Body of pancreas (tissue), 4 donors: ENCODE results near the gene OR51A2.

Experiments used
- POLR2A ChIP-seq, 3 donors: fragments of 450-650 bp; IDR thresholded peaks; one replicate each; pipeline ENCODE4 v1.6.1; 2016; ENCODE audit warnings: antibody characterized with exemption in 3 of 3, mild to moderate bottlenecking in 2 of 3
- TF ChIP-seq, protein P1 (sequence below), 7 experiments: fragments of 450-650 bp in 4 of 7; fragments of 200-600 bp in 3 of 7; sonication (generic) in 3 of 7; IDR thresholded peaks; one replicate each; pipeline ENCODE4 v1.5.1; 2016 to 2019; ENCODE audit warnings: antibody characterized with exemption in 7 of 7

GRCh38 chr11:4936745-4937144, 18.8 kb downstream of the OR51A2 start:
- TF ChIP-seq POLR2A (IDR thresholded peaks at IDR 0.05) = no peak
- TF ChIP-seq, protein P1, sequence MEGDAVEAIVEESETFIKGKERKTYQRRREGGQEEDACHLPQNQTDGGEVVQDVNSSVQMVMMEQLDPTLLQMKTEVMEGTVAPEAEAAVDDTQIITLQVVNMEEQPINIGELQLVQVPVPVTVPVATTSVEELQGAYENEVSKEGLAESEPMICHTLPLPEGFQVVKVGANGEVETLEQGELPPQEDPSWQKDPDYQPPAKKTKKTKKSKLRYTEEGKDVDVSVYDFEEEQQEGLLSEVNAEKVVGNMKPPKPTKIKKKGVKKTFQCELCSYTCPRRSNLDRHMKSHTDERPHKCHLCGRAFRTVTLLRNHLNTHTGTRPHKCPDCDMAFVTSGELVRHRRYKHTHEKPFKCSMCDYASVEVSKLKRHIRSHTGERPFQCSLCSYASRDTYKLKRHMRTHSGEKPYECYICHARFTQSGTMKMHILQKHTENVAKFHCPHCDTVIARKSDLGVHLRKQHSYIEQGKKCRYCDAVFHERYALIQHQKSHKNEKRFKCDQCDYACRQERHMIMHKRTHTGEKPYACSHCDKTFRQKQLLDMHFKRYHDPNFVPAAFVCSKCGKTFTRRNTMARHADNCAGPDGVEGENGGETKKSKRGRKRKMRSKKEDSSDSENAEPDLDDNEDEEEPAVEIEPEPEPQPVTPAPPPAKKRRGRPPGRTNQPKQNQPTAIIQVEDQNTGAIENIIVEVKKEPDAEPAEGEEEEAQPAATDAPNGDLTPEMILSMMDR (IDR thresholded peaks at IDR 0.05) = no peak
